HG02678 (cell line): ENCODE measurements around the gene PRDX3.

ENCODE experiments used
- ATAC-seq: cut with Tn5 transposase; IDR thresholded peaks from one replicate; pipeline ENCODE4 v1.9.1; 2021; ENCODE audit warnings: mild to moderate bottlenecking, moderate library complexity; ENCODE audit not compliant: unreplicated experiment

The PRDX3 gene

DNA sequence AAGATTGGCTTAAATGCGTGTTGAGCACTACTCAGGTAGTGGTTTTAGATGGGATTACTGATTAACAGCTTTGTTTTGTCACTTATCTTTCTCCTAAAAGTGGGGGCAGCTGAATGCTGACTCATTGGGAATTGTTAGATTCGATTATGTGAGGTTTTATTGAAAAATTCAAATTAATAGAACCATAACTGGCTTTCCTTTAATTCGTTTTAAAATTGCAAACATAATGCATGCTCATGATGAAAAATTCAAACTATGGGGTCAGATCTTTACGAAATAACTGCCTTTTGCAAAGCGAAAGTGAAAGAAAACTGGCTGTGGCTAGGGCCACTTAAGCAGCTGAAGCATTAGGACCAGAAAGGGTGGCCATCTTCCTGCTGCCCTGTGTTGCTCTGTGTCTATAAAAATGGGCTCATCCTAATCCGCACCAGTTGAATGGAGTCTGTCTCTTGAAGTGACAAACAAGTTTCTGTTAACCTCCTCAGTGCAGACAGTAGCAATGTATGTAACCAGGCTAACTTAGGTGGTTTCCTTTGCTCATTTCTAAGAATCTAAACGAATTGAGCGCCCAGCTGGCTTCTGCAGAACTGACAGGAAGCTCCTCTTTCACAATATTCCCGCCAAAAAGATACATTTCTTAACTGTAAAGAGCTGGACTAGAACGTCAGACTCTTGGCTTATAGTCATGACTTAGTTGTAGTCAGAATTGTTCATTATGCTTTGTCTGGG, 46.9 kb downstream of the PRDX3 start:
- ATAC-seq = no peak

DNA sequence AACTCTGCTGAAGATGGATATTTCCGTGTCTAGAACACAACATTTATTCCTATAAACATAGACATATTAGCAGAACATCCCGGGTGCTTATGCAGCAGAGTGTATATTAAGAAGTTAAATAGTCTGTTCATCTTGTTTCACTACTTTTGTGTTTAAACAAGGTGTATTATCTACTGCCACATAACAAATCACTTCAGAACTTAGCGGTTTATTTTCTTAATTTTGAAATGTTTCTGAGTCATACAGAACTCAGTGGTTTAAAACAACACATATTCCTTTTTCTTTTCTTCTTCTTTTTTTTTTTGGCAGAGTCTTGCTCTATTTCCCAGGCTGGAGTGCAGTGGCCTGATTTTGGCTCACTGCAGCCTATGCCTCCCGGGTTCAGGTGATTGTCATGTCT, 48.9 kb downstream of the PRDX3 start:
- no peak for ATAC-seq

DNA sequence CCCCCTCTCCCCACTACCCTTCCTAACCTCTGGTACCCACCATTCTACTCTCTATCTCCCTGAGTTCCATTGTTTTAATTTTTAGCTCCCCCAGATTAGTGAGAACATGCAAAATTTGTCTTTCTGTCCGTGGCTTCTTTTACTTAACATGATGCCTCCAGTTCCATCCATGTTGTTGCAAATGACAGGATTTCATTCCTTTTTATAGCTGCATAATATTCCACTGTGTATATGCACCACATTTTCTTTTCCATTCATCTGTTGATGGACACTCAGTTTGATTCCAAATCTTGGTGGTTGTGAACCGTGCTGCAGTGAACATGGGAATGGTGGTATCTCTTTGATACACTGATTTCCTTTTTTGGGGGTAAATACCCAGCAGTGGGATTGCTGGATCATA, 52.7 kb downstream of the PRDX3 start:
- ATAC-seq = no peak

DNA sequence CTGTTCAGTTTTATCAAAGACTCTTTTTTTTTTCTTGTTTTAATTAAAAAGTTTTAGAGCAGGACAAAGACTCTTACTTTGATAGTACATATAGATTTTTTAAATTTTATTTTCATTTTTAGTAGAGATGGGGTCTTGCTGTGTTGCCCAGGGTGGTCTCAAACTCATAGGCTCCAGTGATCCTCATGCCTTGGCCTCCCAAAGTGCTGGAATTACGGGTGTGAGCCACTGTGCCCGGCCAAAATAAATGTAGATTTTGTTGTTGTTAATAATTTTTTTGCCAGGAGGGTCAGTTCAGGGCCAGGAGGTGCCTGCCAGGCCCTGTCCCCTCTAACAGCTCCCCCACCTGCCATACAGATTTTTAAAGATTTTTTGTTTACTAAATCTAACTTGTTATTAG, 57.7 kb downstream of the PRDX3 start:
- ATAC-seq = no peak

DNA sequence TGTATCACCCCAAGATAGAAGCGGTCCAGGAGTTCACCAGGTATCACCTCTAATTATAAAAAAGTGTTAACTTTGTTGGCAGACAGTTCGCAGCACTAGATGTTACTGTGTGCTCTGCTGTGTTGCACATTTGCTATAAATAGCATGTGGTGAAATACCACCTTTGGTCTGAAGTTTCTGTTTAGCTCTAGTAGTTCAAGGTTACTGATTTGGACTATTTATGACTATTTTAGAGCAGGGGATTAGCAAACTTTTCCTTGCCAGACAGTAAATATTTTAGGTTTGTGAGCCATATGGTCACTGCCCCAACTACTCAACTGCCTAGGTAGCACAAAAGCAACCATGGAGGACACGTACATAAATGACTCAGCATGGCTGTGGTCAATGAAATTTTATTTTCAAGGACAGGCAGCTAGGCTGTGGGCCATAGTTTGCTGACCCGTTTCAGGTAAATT, 58.2 kb downstream of the PRDX3 start:
- ATAC-seq = peak; percentile 87

DNA sequence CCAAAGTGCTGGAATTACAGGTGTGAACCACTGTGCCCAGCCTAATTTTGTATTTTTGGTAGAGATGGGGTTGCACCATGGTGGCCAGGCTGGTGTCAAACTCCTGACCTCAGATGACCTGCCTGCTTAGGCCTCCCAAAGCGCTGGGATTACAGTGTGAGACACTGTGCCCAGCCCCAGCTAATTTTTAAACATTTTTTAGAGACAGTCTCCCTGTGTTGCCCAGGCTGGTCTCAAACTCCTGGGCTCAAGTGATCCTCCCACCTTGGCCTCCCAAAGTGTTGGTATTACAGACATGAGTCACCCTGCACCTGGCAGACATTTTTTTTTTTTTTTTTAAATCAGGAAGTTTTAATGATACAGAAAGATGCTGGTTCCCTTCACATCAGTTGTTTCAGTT, 59.2 kb downstream of the PRDX3 start:
- no peak for ATAC-seq

DNA sequence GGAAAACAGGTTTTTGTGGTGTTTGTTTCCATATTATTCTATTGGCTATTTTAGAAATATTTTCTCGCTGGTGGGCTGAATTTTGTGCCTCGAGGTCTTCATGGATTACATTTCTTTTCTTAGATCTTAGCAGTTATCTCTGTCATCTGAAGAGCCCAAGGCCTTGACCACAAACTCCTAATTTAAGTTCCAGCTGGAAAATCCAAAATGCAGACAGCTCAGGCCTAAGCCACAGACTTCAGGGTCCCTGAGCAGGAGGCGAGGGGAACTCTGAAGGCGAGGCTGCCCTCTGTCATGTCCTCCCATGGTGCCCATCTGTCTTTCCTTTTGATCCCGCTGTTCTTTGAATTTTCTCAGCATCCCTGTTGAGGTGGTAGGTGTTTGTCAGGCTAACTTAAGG, 60.4 kb downstream of the PRDX3 start:
- no peak for ATAC-seq
